HCT116 (cell line): ENCODE measurements around the gene TCL1B. TPM values are rescaled to one million over a fixed set of nuclear protein-coding genes. Genes with fewer than 3 reads are reported as not detected.

ENCODE experiments used
- ATAC-seq: fragments of 200-7000 bp; cut with Tn5 transposase; 2 replicates; pipeline ENCODE4 v1.9.1; 2020; ENCODE audit warnings: mild to moderate bottlenecking, moderate library complexity
- BruUV-seq: library from RNA; stranded (reverse); fragments of 400-500 nt; replicated peaks from 2 replicates; lab custom pipeline; 2021; lab: Mats Ljungman, UMichigan
- CTCF ChIA-PET: fragments of 300-600 bp; sonication (Branson Sonifier 250); formaldehyde crosslinking; loops from one replicate; lab custom pipeline; 2021; ENCODE audit warnings: antibody characterized with exemption; lab: Charles Lee
- POLR2A ChIA-PET: fragments of 300-600, 350-600 bp; sonication (Branson Sonifier 250); formaldehyde crosslinking; loops from one replicate; lab custom pipeline; 2021; ENCODE audit warnings: antibody characterized with exemption; lab: Charles Lee
- RAD21 ChIA-PET, 2 experiments: fragments of 300-600 bp; sonication (Branson Sonifier 250); formaldehyde crosslinking; loops; one replicate each; lab custom pipeline; 2023; ENCODE audit warnings: low total read pairs in 2 of 2; ENCODE audit not compliant: uncharacterized antibody in 2 of 2, unreplicated experiment in 2 of 2, low non-redundant PET in 1 of 2; lab: Charles Lee
- DNase-seq: peaks from one replicate; pipeline ENCODE4 v3.0.0-alpha.2; 2010; ENCODE audit warnings: low read depth, low spot score
- H2AFZ ChIP-seq: fragments of 200-600 bp; shearing (Covaris generic), sonication (generic); 2 replicates; pipeline ENCODE4 v1.6.1; 2017; ENCODE audit warnings: low read depth, mixed run types, mixed read lengths, antibody characterized with exemption, low read length; ENCODE audit not compliant: poor library complexity, severe bottlenecking
- H3K27ac ChIP-seq: 2 replicates; pipeline ENCODE4 v1.5.1; 2012; ENCODE audit warnings: low read depth, low read length
- H3K27me3 ChIP-seq: fragments of 200-600 bp; sonication (generic); 2 replicates; pipeline ENCODE4 v1.6.1; 2016; ENCODE audit warnings: mixed run types, low read length, mixed read lengths; ENCODE audit not compliant: insufficient read depth
- H3K36me3 ChIP-seq, 2 experiments: fragments of 200-500 bp in 1 of 2; fragments of 200-600 bp in 1 of 2; sonication (Bioruptor generic) in 1 of 2; sonication (generic) in 1 of 2; 2 replicates each; pipeline versions ENCODE4 v1.5.1 to v1.6.1; 2014 to 2016; ENCODE audit warnings: low read length in 2 of 2, inconsistent platforms in 1 of 2, mixed read lengths in 1 of 2, mixed run types in 1 of 2; ENCODE audit not compliant: insufficient read depth in 2 of 2, control insufficient read depth in 1 of 2
- H3K4me1 ChIP-seq, 2 experiments: fragments of 200-600 bp in 1 of 2; sonication (generic) in 1 of 2; 2 replicates each; pipeline versions ENCODE4 v1.5.1 to v1.6.1; 2012 to 2017; ENCODE audit warnings: low read length in 2 of 2, inconsistent platforms in 1 of 2, mild to moderate bottlenecking in 1 of 2, mixed read lengths in 1 of 2, mixed run types in 1 of 2, moderate library complexity in 1 of 2; ENCODE audit not compliant: insufficient read depth in 2 of 2, control insufficient read depth in 1 of 2
- H3K4me2 ChIP-seq: fragments of 200-600 bp; sonication (generic); 2 replicates; pipeline ENCODE4 v1.6.1; 2017; ENCODE audit warnings: mixed run types, low read length, mixed read lengths
- H3K4me3 ChIP-seq, 2 experiments: fragments of 200-600 bp in 1 of 2; sonication (generic) in 1 of 2; replicated peaks in 1 of 2; 2 replicates each; pipeline ENCODE4 v1.5.1; 2011 to 2016; ENCODE audit warnings: low read length in 2 of 2, control low read depth in 1 of 2, low read depth in 1 of 2, mild to moderate bottlenecking in 1 of 2, mixed read lengths in 1 of 2, mixed run types in 1 of 2
- H3K79me2 ChIP-seq: fragments of 200-600 bp; sonication (generic); 2 replicates; pipeline ENCODE4 v1.6.1; 2017; ENCODE audit warnings: mild to moderate bottlenecking, mixed run types, low read length, moderate library complexity, mixed read lengths; ENCODE audit not compliant: insufficient read depth
- H3K9ac ChIP-seq: fragments of 200-600 bp; sonication (generic); 2 replicates; pipeline ENCODE4 v1.6.1; 2016; ENCODE audit warnings: low read length, mixed read lengths
- H3K9me2 ChIP-seq: fragments of 200-600 bp; sonication (generic), shearing (Covaris generic); 2 replicates; pipeline ENCODE4 v1.6.1; 2017; ENCODE audit warnings: mixed run types, mild to moderate bottlenecking, moderate library complexity; ENCODE audit not compliant: insufficient read depth
- H3K9me3 ChIP-seq, 2 experiments: fragments of 200-500 bp in 1 of 2; fragments of 200-600 bp in 1 of 2; sonication (Bioruptor generic) in 1 of 2; sonication (generic) in 1 of 2; 2 replicates each; pipeline ENCODE4 v1.6.1; 2014 to 2017; ENCODE audit warnings: low read length in 2 of 2, mixed read lengths in 2 of 2, inconsistent platforms in 1 of 2, low read depth in 1 of 2, mild to moderate bottlenecking in 1 of 2, mixed run types in 1 of 2, moderate library complexity in 1 of 2; ENCODE audit not compliant: control insufficient read depth in 1 of 2, insufficient read depth in 1 of 2
- H4K20me1 ChIP-seq: fragments of 200-600 bp; sonication (generic), shearing (Covaris generic); 2 replicates; pipeline ENCODE4 v1.6.1; 2017; ENCODE audit warnings: mixed run types, mild to moderate bottlenecking, moderate library complexity; ENCODE audit not compliant: insufficient read depth
- CEBPB ChIP-seq: IDR thresholded peaks from 2 replicates; pipeline ENCODE4 v1.6.1; 2012; ENCODE audit warnings: low read depth
- ELF1 ChIP-seq: IDR thresholded peaks from 2 replicates; pipeline ENCODE4 v1.6.1; 2012; ENCODE audit warnings: low read depth, borderline replicate concordance
- EZH2 ChIP-seq: fragments of 200-600 bp; sonication (generic); IDR thresholded peaks from 2 replicates; pipeline ENCODE4 v1.6.1; 2017; ENCODE audit warnings: antibody characterized with exemption, mixed run types
- EZH2phosphoT487 ChIP-seq: fragments of 200-600 bp; IDR thresholded peaks from 2 replicates; pipeline ENCODE4 v1.6.1; 2018; ENCODE audit warnings: antibody characterized with exemption, borderline replicate concordance
- JUND ChIP-seq: IDR thresholded peaks from 2 replicates; pipeline ENCODE4 v1.6.1; 2012
- POLR2A ChIP-seq: IDR thresholded peaks from 2 replicates; pipeline ENCODE4 v1.7.0; 2011; ENCODE audit warnings: borderline replicate concordance; ENCODE audit not compliant: insufficient read depth, insufficient read length; ENCODE audit errors: extremely low read depth
- POLR2AphosphoS5 ChIP-seq: IDR thresholded peaks from 2 replicates; pipeline ENCODE4 v1.6.1; 2011; ENCODE audit warnings: mild to moderate bottlenecking, low read depth, low read length, moderate library complexity
- RAD21 ChIP-seq: IDR thresholded peaks from 2 replicates; pipeline ENCODE4 v1.6.1; 2012; ENCODE audit warnings: low read depth, mild to moderate bottlenecking
- SRF ChIP-seq: IDR thresholded peaks from 2 replicates; pipeline ENCODE4 v1.6.1; 2012; ENCODE audit warnings: low read depth
- YY1 ChIP-seq: IDR thresholded peaks from 2 replicates; pipeline ENCODE4 v1.6.1; 2011; ENCODE audit warnings: low read length, low read depth, moderate library complexity, mild to moderate bottlenecking; ENCODE audit not compliant: insufficient replicate concordance; ENCODE audit errors: extremely low read depth
- intact Hi-C: fragments of 100-400 bp; cut with micrococcal nuclease; formaldehyde crosslinking; loops from 2 replicates; pipeline ENCODE4 v1.10.0; 2022
- total RNA-seq: library from RNA; stranded (reverse); gene quantifications from one replicate; pipeline ENCODE4 v1.2.1, GENCODE V29; 2021; ENCODE audit not compliant: unreplicated experiment
- TF ChIP-seq, protein P1 (sequence below): IDR thresholded peaks from 2 replicates; pipeline ENCODE4 v1.6.1; 2012; ENCODE audit warnings: low read depth
- TF ChIP-seq, protein P2 (sequence below): IDR thresholded peaks from 2 replicates; pipeline ENCODE4 v1.6.1; 2012
- TF ChIP-seq, protein P3 (sequence below): IDR thresholded peaks from 2 replicates; pipeline ENCODE4 v1.6.1; 2012

Gene TCL1B
- total RNA-seq, 1 experiment from 2014 or later: not detected

- no peak for DNase-seq
- POLR2A ChIA-PET: no interaction called here
- H4K20me1 ChIP-seq: no peaks in the 10 kb centered on the region
- H3K9me2 ChIP-seq: no peaks in the 10 kb centered on the region
- BruUV-seq: no TSS peak
- TF ChIP-seq JUND (no peak), ELF1 (no peak), POLR2A (no peak), CEBPB (no peak), RAD21 (no peak), POLR2AphosphoS5 (no peak), EZH2 (no peak), SRF (no peak), YY1 (no peak), EZH2phosphoT487 (no peak)
- TF ChIP-seq, protein P1, sequence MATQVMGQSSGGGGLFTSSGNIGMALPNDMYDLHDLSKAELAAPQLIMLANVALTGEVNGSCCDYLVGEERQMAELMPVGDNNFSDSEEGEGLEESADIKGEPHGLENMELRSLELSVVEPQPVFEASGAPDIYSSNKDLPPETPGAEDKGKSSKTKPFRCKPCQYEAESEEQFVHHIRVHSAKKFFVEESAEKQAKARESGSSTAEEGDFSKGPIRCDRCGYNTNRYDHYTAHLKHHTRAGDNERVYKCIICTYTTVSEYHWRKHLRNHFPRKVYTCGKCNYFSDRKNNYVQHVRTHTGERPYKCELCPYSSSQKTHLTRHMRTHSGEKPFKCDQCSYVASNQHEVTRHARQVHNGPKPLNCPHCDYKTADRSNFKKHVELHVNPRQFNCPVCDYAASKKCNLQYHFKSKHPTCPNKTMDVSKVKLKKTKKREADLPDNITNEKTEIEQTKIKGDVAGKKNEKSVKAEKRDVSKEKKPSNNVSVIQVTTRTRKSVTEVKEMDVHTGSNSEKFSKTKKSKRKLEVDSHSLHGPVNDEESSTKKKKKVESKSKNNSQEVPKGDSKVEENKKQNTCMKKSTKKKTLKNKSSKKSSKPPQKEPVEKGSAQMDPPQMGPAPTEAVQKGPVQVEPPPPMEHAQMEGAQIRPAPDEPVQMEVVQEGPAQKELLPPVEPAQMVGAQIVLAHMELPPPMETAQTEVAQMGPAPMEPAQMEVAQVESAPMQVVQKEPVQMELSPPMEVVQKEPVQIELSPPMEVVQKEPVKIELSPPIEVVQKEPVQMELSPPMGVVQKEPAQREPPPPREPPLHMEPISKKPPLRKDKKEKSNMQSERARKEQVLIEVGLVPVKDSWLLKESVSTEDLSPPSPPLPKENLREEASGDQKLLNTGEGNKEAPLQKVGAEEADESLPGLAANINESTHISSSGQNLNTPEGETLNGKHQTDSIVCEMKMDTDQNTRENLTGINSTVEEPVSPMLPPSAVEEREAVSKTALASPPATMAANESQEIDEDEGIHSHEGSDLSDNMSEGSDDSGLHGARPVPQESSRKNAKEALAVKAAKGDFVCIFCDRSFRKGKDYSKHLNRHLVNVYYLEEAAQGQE: no peak
- TF ChIP-seq, protein P2, sequence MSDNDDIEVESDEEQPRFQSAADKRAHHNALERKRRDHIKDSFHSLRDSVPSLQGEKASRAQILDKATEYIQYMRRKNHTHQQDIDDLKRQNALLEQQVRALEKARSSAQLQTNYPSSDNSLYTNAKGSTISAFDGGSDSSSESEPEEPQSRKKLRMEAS: no peak
- TF ChIP-seq, protein P3, sequence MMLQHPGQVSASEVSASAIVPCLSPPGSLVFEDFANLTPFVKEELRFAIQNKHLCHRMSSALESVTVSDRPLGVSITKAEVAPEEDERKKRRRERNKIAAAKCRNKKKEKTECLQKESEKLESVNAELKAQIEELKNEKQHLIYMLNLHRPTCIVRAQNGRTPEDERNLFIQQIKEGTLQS: no peak
- TF ChIP-seq, all 23 proteins: peak for 0
- intact Hi-C loops: no loop called here
- Histone ChIP-seq H3K27me3 (peaks cover 37% of the 10 kb centered on the region), H3K79me2 (no peaks in the 10 kb centered on the region), H3K9ac (no peak overlapping the region), H3K27ac (no peak overlapping the region), H3K4me1 (no peaks in the 10 kb centered on the region), H2AFZ (no peak overlapping the region), H3K4me3 (no peak overlapping the region), H3K4me2 (no peak overlapping the region), H3K9me3 (no peaks in the 10 kb centered on the region), H3K36me3 (no peaks in the 10 kb centered on the region)
- ATAC-seq: no peak
- CTCF ChIA-PET: no interaction called here
- RAD21 ChIA-PET: no interaction called here
Observed at GRCh38 chr14:95710106-95710505, 23.9 kb downstream of the TCL1B start.
